ENCODE measurements around the gene TMEM135.
"Not testable (repeated sequence)": the region's sequence is repeated elsewhere in the genome, so short reads cannot be mapped to it uniquely, and the experiment has no call there.

Gene TMEM135

GRCh38 chr11:87144252-87144651 lies 106.5 kb downstream of the TMEM135 start:
- H3K27ac ChIP-seq (ENCODE audit: low read depth, low read length, poor library complexity, severe bottlenecking) = no peak overlapping the region
- no peaks in the 10 kb centered on the region for H3K36me3 ChIP-seq (ENCODE audit: insufficient read depth, low read length)
- H4K20me1 ChIP-seq (ENCODE audit: insufficient read depth, low read length) = no peaks in the 10 kb centered on the region
- H3K4me3 ChIP-seq (ENCODE audit: low read depth, low read length, poor library complexity, severe bottlenecking) = no peak overlapping the region
- no peak for TF ChIP-seq EZH2 (IDR thresholded peaks at IDR 0.05; ENCODE audit: borderline replicate concordance, low read length)
- no peak for TF ChIP-seq CTCF (IDR thresholded peaks at IDR 0.05; ENCODE audit: low read length)
- H3K4me1 ChIP-seq (ENCODE audit: insufficient read depth, low read length, severe bottlenecking) = peaks cover 7% of the 10 kb centered on the region
- H3K9me3 ChIP-seq (ENCODE audit: low read length) = peaks cover 3% of the 10 kb centered on the region; the same call in 1 of the 2 replicates
- no peak overlapping the region for H3K4me2 ChIP-seq (ENCODE audit: low read length)
- no peaks in the 10 kb centered on the region for H3F3A ChIP-seq (ENCODE audit: insufficient read depth, low read length)
- H3K9ac ChIP-seq (ENCODE audit: low read length) = no peak overlapping the region
- H3K79me2 ChIP-seq (ENCODE audit: insufficient read depth, low read length) = no peaks in the 10 kb centered on the region
- no peaks in the 10 kb centered on the region for H3K9me2 ChIP-seq (ENCODE audit: low read depth, low read length)
- no peaks in the 10 kb centered on the region for H3K27me3 ChIP-seq (ENCODE audit: insufficient read depth, low read length)
- no peak overlapping the region for H2AFZ ChIP-seq (ENCODE audit: low read length)

GRCh38 chr11:87148749-87149148 lies 111.0 kb downstream of the TMEM135 start:
- Histone ChIP-seq H3K27ac (ENCODE audit: low read depth, low read length, poor library complexity, severe bottlenecking) (no peak overlapping the region), H2AFZ (ENCODE audit: low read length) (no peak overlapping the region), H4K20me1 (ENCODE audit: insufficient read depth, low read length) (no peaks in the 10 kb centered on the region), H3F3A (ENCODE audit: insufficient read depth, low read length) (no peaks in the 10 kb centered on the region), H3K4me3 (ENCODE audit: low read depth, low read length, poor library complexity, severe bottlenecking) (no peak overlapping the region), H3K27me3 (ENCODE audit: insufficient read depth, low read length) (no peaks in the 10 kb centered on the region), H3K36me3 (ENCODE audit: insufficient read depth, low read length) (no peaks in the 10 kb centered on the region), H3K9me3 (ENCODE audit: low read length) (no peaks in the 10 kb centered on the region), H3K4me1 (ENCODE audit: insufficient read depth, low read length, severe bottlenecking) (peaks cover 7% of the 10 kb centered on the region), H3K9me2 (ENCODE audit: low read depth, low read length) (no peaks in the 10 kb centered on the region), H3K9ac (ENCODE audit: low read length) (no peak overlapping the region), H3K79me2 (ENCODE audit: insufficient read depth, low read length) (0 out of 2 replicates have a peak, but pooled peaks cover 3% of the 10 kb centered on the region), H3K4me2 (ENCODE audit: low read length) (no peak overlapping the region)
- no peak for TF ChIP-seq CTCF (IDR thresholded peaks at IDR 0.05; ENCODE audit: low read length)
- TF ChIP-seq EZH2 (IDR thresholded peaks at IDR 0.05; ENCODE audit: borderline replicate concordance, low read length) = no peak

- H3K9me2 ChIP-seq (ENCODE audit: low read depth, low read length); H3K9ac ChIP-seq (ENCODE audit: low read length); H2AFZ ChIP-seq (ENCODE audit: low read length); H4K20me1 ChIP-seq (ENCODE audit: insufficient read depth, low read length); H3K36me3 ChIP-seq (ENCODE audit: insufficient read depth, low read length); H3K27me3 ChIP-seq (ENCODE audit: insufficient read depth, low read length); H3K4me1 ChIP-seq (ENCODE audit: insufficient read depth, low read length, severe bottlenecking); H3K27ac ChIP-seq (ENCODE audit: low read depth, low read length, poor library complexity, severe bottlenecking); H3F3A ChIP-seq (ENCODE audit: insufficient read depth, low read length); H3K4me2 ChIP-seq (ENCODE audit: low read length); H3K9me3 ChIP-seq (ENCODE audit: low read length); H3K79me2 ChIP-seq (ENCODE audit: insufficient read depth, low read length); H3K4me3 ChIP-seq (ENCODE audit: low read depth, low read length, poor library complexity, severe bottlenecking): not testable (repeated sequence)
These were observed 112.0 kb downstream of the TMEM135 start for GRCh38 chr11:87149782-87150181.

GRCh38 chr11:87150936-87151335 lies 113.2 kb downstream of the TMEM135 start:
- H3K27ac ChIP-seq (ENCODE audit: low read depth, low read length, poor library complexity, severe bottlenecking) = no peak overlapping the region
- H2AFZ ChIP-seq (ENCODE audit: low read length) = no peak overlapping the region
- 0 out of 2 replicates have a peak, but pooled peaks cover 3% of the 10 kb centered on the region for H3K79me2 ChIP-seq (ENCODE audit: insufficient read depth, low read length)
- no peaks in the 10 kb centered on the region for H3F3A ChIP-seq (ENCODE audit: insufficient read depth, low read length)
- H3K4me1 ChIP-seq (ENCODE audit: insufficient read depth, low read length, severe bottlenecking) = no peaks in the 10 kb centered on the region
- no peaks in the 10 kb centered on the region for H3K9me3 ChIP-seq (ENCODE audit: low read length)
- H4K20me1 ChIP-seq (ENCODE audit: insufficient read depth, low read length) = no peaks in the 10 kb centered on the region
- no peaks in the 10 kb centered on the region for H3K9me2 ChIP-seq (ENCODE audit: low read depth, low read length)
- H3K9ac ChIP-seq (ENCODE audit: low read length) = no peak overlapping the region
- no peaks in the 10 kb centered on the region for H3K36me3 ChIP-seq (ENCODE audit: insufficient read depth, low read length)
- no peaks in the 10 kb centered on the region for H3K27me3 ChIP-seq (ENCODE audit: insufficient read depth, low read length)
- no peak overlapping the region for H3K4me3 ChIP-seq (ENCODE audit: low read depth, low read length, poor library complexity, severe bottlenecking)
- H3K4me2 ChIP-seq (ENCODE audit: low read length) = no peak overlapping the region
- TF ChIP-seq CTCF (IDR thresholded peaks at IDR 0.05; ENCODE audit: low read length) = no peak
- TF ChIP-seq EZH2 (IDR thresholded peaks at IDR 0.05; ENCODE audit: borderline replicate concordance, low read length) = no peak
